ENCODE results near the gene MAP2K2. TPM values are rescaled to one million over a fixed set of nuclear protein-coding genes. Genes with fewer than 3 reads are reported as not detected.

Gene MAP2K2
- total RNA-seq, 1 donor from 2014 or later = 114 TPM

GRCh38 chr19:4090356-4091220 is 33.3 kb downstream of the MAP2K2 start:
- Histone ChIP-seq H3K36me3 (ENCODE audit: control insufficient read depth in 3 of 3, insufficient read depth in 3 of 3, low read length in 3 of 3) (peaks cover 18 to 32% (median 31%) of the 10 kb centered on the region in 3 donors), H3K9ac (ENCODE audit: low read depth in 1 of 3, low read length in 3 of 3) (no peak overlapping the region), H3K9me3 (ENCODE audit: control insufficient read depth in 3 of 3, low read length in 3 of 3) (no peaks in the 10 kb centered on the region), H3K27ac (ENCODE audit: low read depth, low read length) (no peak overlapping the region), H3K27me3 (ENCODE audit: control insufficient read depth in 3 of 3, insufficient read depth in 3 of 3, low read length in 3 of 3) (no peaks in the 10 kb centered on the region), H3K4me3 (ENCODE audit: low read length in 3 of 3) (no peak overlapping the region), H3K4me1 (ENCODE audit: control insufficient read depth in 3 of 3, insufficient read depth in 3 of 3, low read length in 3 of 3) (peaks cover 0 to 4% (median 0%) of the 10 kb centered on the region in 3 donors)

- no peak overlapping the region for H3K4me3 ChIP-seq (ENCODE audit: low read length in 3 of 3)
- H3K9ac ChIP-seq (ENCODE audit: low read depth in 1 of 3, low read length in 3 of 3) = no peak overlapping the region
- H3K27ac ChIP-seq (ENCODE audit: low read depth, low read length) = no peak overlapping the region
- H3K36me3 ChIP-seq (ENCODE audit: control insufficient read depth in 3 of 3, insufficient read depth in 3 of 3, low read length in 3 of 3) = peaks cover 16 to 32% (median 28%) of the 10 kb centered on the region in 3 donors
- no peaks in the 10 kb centered on the region for H3K9me3 ChIP-seq (ENCODE audit: control insufficient read depth in 3 of 3, low read length in 3 of 3)
- no peaks in the 10 kb centered on the region for H3K27me3 ChIP-seq (ENCODE audit: control insufficient read depth in 3 of 3, insufficient read depth in 3 of 3, low read length in 3 of 3)
- peaks cover 0 to 4% (median 0%) of the 10 kb centered on the region in 3 donors for H3K4me1 ChIP-seq (ENCODE audit: control insufficient read depth in 3 of 3, insufficient read depth in 3 of 3, low read length in 3 of 3)
Observed at GRCh38 chr19:4089946-4090345, 34.0 kb downstream of the MAP2K2 start.

GRCh38 chr19:4089400-4089908 is 34.5 kb downstream of the MAP2K2 start:
- Histone ChIP-seq H3K4me3 (ENCODE audit: low read length in 3 of 3) (no peak overlapping the region), H3K27me3 (ENCODE audit: control insufficient read depth in 3 of 3, insufficient read depth in 3 of 3, low read length in 3 of 3) (no peaks in the 10 kb centered on the region), H3K36me3 (ENCODE audit: control insufficient read depth in 3 of 3, insufficient read depth in 3 of 3, low read length in 3 of 3) (peaks cover 12 to 32% (median 26%) of the 10 kb centered on the region in 3 donors), H3K4me1 (ENCODE audit: control insufficient read depth in 3 of 3, insufficient read depth in 3 of 3, low read length in 3 of 3) (peaks cover 0 to 4% (median 0%) of the 10 kb centered on the region in 3 donors), H3K9me3 (ENCODE audit: control insufficient read depth in 3 of 3, low read length in 3 of 3) (no peaks in the 10 kb centered on the region), H3K9ac (ENCODE audit: low read depth in 1 of 3, low read length in 3 of 3) (no peak overlapping the region), H3K27ac (ENCODE audit: low read depth, low read length) (no peak overlapping the region)

GRCh38 chr19:4088975-4089374 is 34.9 kb downstream of the MAP2K2 start:
- Histone ChIP-seq H3K36me3 (ENCODE audit: control insufficient read depth in 3 of 3, insufficient read depth in 3 of 3, low read length in 3 of 3) (peaks cover 10 to 28% (median 21%) of the 10 kb centered on the region in 3 donors), H3K27ac (ENCODE audit: low read depth, low read length) (no peak overlapping the region), H3K27me3 (ENCODE audit: control insufficient read depth in 3 of 3, insufficient read depth in 3 of 3, low read length in 3 of 3) (no peaks in the 10 kb centered on the region), H3K9me3 (ENCODE audit: control insufficient read depth in 3 of 3, low read length in 3 of 3) (no peaks in the 10 kb centered on the region), H3K4me3 (ENCODE audit: low read length in 3 of 3) (no peak overlapping the region), H3K9ac (ENCODE audit: low read depth in 1 of 3, low read length in 3 of 3) (no peak overlapping the region), H3K4me1 (ENCODE audit: control insufficient read depth in 3 of 3, insufficient read depth in 3 of 3, low read length in 3 of 3) (peaks cover 0 to 4% (median 0%) of the 10 kb centered on the region in 3 donors)

- peaks cover 5 to 24% (median 20%) of the 10 kb centered on the region in 3 donors for H3K36me3 ChIP-seq (ENCODE audit: control insufficient read depth in 3 of 3, insufficient read depth in 3 of 3, low read length in 3 of 3)
- no peaks in the 10 kb centered on the region for H3K9me3 ChIP-seq (ENCODE audit: control insufficient read depth in 3 of 3, low read length in 3 of 3)
- peaks cover 0 to 4% (median 4%) of the 10 kb centered on the region in 3 donors for H3K4me1 ChIP-seq (ENCODE audit: control insufficient read depth in 3 of 3, insufficient read depth in 3 of 3, low read length in 3 of 3)
- H3K27me3 ChIP-seq (ENCODE audit: control insufficient read depth in 3 of 3, insufficient read depth in 3 of 3, low read length in 3 of 3) = no peaks in the 10 kb centered on the region
- H3K4me3 ChIP-seq (ENCODE audit: low read length in 3 of 3) = no peak overlapping the region
- H3K9ac ChIP-seq (ENCODE audit: low read depth in 1 of 3, low read length in 3 of 3) = no peak overlapping the region
- no peak overlapping the region for H3K27ac ChIP-seq (ENCODE audit: low read depth, low read length)
Observed at GRCh38 chr19:4087787-4088679, 35.9 kb downstream of the MAP2K2 start.

- Histone ChIP-seq H3K27ac (ENCODE audit: low read depth, low read length) (no peak overlapping the region), H3K27me3 (ENCODE audit: control insufficient read depth in 3 of 3, insufficient read depth in 3 of 3, low read length in 3 of 3) (no peaks in the 10 kb centered on the region), H3K9ac (ENCODE audit: low read depth in 1 of 3, low read length in 3 of 3) (no peak overlapping the region), H3K4me3 (ENCODE audit: low read length in 3 of 3) (no peak overlapping the region), H3K9me3 (ENCODE audit: control insufficient read depth in 3 of 3, low read length in 3 of 3) (no peaks in the 10 kb centered on the region), H3K36me3 (ENCODE audit: control insufficient read depth in 3 of 3, insufficient read depth in 3 of 3, low read length in 3 of 3) (peaks cover 0 to 18% (median 17%) of the 10 kb centered on the region in 3 donors), H3K4me1 (ENCODE audit: control insufficient read depth in 3 of 3, insufficient read depth in 3 of 3, low read length in 3 of 3) (peaks cover 0 to 4% (median 4%) of the 10 kb centered on the region in 3 donors)
Observed at GRCh38 chr19:4086411-4086867, 37.5 kb downstream of the MAP2K2 start.

GRCh38 chr19:4084547-4084877 is 39.4 kb downstream of the MAP2K2 start:
- H3K27me3 ChIP-seq (ENCODE audit: control insufficient read depth in 3 of 3, insufficient read depth in 3 of 3, low read length in 3 of 3) = no peaks in the 10 kb centered on the region
- H3K4me3 ChIP-seq (ENCODE audit: low read length in 3 of 3) = no peak overlapping the region
- peak overlapping the region in 1 of 3 donors; percentile 8 for H3K9ac ChIP-seq (ENCODE audit: low read depth in 1 of 3, low read length in 3 of 3)
- peaks cover 0 to 4% (median 4%) of the 10 kb centered on the region in 3 donors for H3K4me1 ChIP-seq (ENCODE audit: control insufficient read depth in 3 of 3, insufficient read depth in 3 of 3, low read length in 3 of 3)
- H3K9me3 ChIP-seq (ENCODE audit: control insufficient read depth in 3 of 3, low read length in 3 of 3) = no peaks in the 10 kb centered on the region
- H3K36me3 ChIP-seq (ENCODE audit: control insufficient read depth in 3 of 3, insufficient read depth in 3 of 3, low read length in 3 of 3) = peaks cover 0 to 6% (median 5%) of the 10 kb centered on the region in 3 donors
- no peak overlapping the region for H3K27ac ChIP-seq (ENCODE audit: low read depth, low read length)

- H3K27me3 ChIP-seq (ENCODE audit: control insufficient read depth in 3 of 3, insufficient read depth in 3 of 3, low read length in 3 of 3) = no peaks in the 10 kb centered on the region
- peak overlapping the region in 1 of 3 donors; percentile 50 for H3K9ac ChIP-seq (ENCODE audit: low read depth in 1 of 3, low read length in 3 of 3)
- peak overlapping the region in 1 of 3 donors; percentile 29 for H3K4me3 ChIP-seq (ENCODE audit: low read length in 3 of 3)
- H3K9me3 ChIP-seq (ENCODE audit: control insufficient read depth in 3 of 3, low read length in 3 of 3) = no peaks in the 10 kb centered on the region
- H3K36me3 ChIP-seq (ENCODE audit: control insufficient read depth in 3 of 3, insufficient read depth in 3 of 3, low read length in 3 of 3) = no peaks in the 10 kb centered on the region
- H3K27ac ChIP-seq (ENCODE audit: low read depth, low read length) = no peak overlapping the region
- H3K4me1 ChIP-seq (ENCODE audit: control insufficient read depth in 3 of 3, insufficient read depth in 3 of 3, low read length in 3 of 3) = peaks cover 0 to 4% (median 4%) of the 10 kb centered on the region in 3 donors
Observed at GRCh38 chr19:4083677-4084546, 40.0 kb downstream of the MAP2K2 start.

- no peaks in the 10 kb centered on the region for H3K9me3 ChIP-seq (ENCODE audit: control insufficient read depth in 3 of 3, low read length in 3 of 3)
- H3K4me1 ChIP-seq (ENCODE audit: control insufficient read depth in 3 of 3, insufficient read depth in 3 of 3, low read length in 3 of 3) = peaks cover 7 to 12% (median 8%) of the 10 kb centered on the region in 3 donors
- peak overlapping the region in 1 of 3 donors; percentile 33 for H3K9ac ChIP-seq (ENCODE audit: low read depth in 1 of 3, low read length in 3 of 3)
- H3K27me3 ChIP-seq (ENCODE audit: control insufficient read depth in 3 of 3, insufficient read depth in 3 of 3, low read length in 3 of 3) = no peaks in the 10 kb centered on the region
- H3K36me3 ChIP-seq (ENCODE audit: control insufficient read depth in 3 of 3, insufficient read depth in 3 of 3, low read length in 3 of 3) = no peaks in the 10 kb centered on the region
- no peak overlapping the region for H3K27ac ChIP-seq (ENCODE audit: low read depth, low read length)
- H3K4me3 ChIP-seq (ENCODE audit: low read length in 3 of 3) = no peak overlapping the region
Observed at GRCh38 chr19:4082172-4082571, 41.8 kb downstream of the MAP2K2 start.

Data from skeletal muscle tissue (tissue), 4 donors.